HCT116 (cell line): ENCODE measurements around the gene LHX1. TPM values are rescaled to one million over a fixed set of nuclear protein-coding genes. Genes with fewer than 3 reads are reported as not detected.

Experiments
- ATAC-seq: fragments of 200-7000 bp; cut with Tn5 transposase; 2 replicates; pipeline ENCODE4 v1.9.1; 2020; ENCODE audit warnings: mild to moderate bottlenecking, moderate library complexity
- BruUV-seq: library from RNA; stranded (reverse); fragments of 400-500 nt; replicated peaks from 2 replicates; lab custom pipeline; 2021; lab: Mats Ljungman, UMichigan
- CTCF ChIA-PET: fragments of 300-600 bp; sonication (Branson Sonifier 250); formaldehyde crosslinking; loops from one replicate; lab custom pipeline; 2021; ENCODE audit warnings: antibody characterized with exemption; lab: Charles Lee
- POLR2A ChIA-PET: fragments of 300-600, 350-600 bp; sonication (Branson Sonifier 250); formaldehyde crosslinking; loops from one replicate; lab custom pipeline; 2021; ENCODE audit warnings: antibody characterized with exemption; lab: Charles Lee
- RAD21 ChIA-PET, 2 experiments: fragments of 300-600 bp; sonication (Branson Sonifier 250); formaldehyde crosslinking; loops; one replicate each; lab custom pipeline; 2023; ENCODE audit warnings: low total read pairs in 2 of 2; ENCODE audit not compliant: uncharacterized antibody in 2 of 2, unreplicated experiment in 2 of 2, low non-redundant PET in 1 of 2; lab: Charles Lee
- DNase-seq: peaks from one replicate; pipeline ENCODE4 v3.0.0-alpha.2; 2010; ENCODE audit warnings: low read depth, low spot score
- H2AFZ ChIP-seq: fragments of 200-600 bp; shearing (Covaris generic), sonication (generic); 2 replicates; pipeline ENCODE4 v1.6.1; 2017; ENCODE audit warnings: low read depth, mixed run types, mixed read lengths, antibody characterized with exemption, low read length; ENCODE audit not compliant: poor library complexity, severe bottlenecking
- H3K27ac ChIP-seq: 2 replicates; pipeline ENCODE4 v1.5.1; 2012; ENCODE audit warnings: low read depth, low read length
- H3K27me3 ChIP-seq: fragments of 200-600 bp; sonication (generic); 2 replicates; pipeline ENCODE4 v1.6.1; 2016; ENCODE audit warnings: mixed run types, low read length, mixed read lengths; ENCODE audit not compliant: insufficient read depth
- H3K36me3 ChIP-seq, 2 experiments: fragments of 200-500 bp in 1 of 2; fragments of 200-600 bp in 1 of 2; sonication (Bioruptor generic) in 1 of 2; sonication (generic) in 1 of 2; 2 replicates each; pipeline versions ENCODE4 v1.5.1 to v1.6.1; 2014 to 2016; ENCODE audit warnings: low read length in 2 of 2, inconsistent platforms in 1 of 2, mixed read lengths in 1 of 2, mixed run types in 1 of 2; ENCODE audit not compliant: insufficient read depth in 2 of 2, control insufficient read depth in 1 of 2
- H3K4me1 ChIP-seq, 2 experiments: fragments of 200-600 bp in 1 of 2; sonication (generic) in 1 of 2; 2 replicates each; pipeline versions ENCODE4 v1.5.1 to v1.6.1; 2012 to 2017; ENCODE audit warnings: low read length in 2 of 2, inconsistent platforms in 1 of 2, mild to moderate bottlenecking in 1 of 2, mixed read lengths in 1 of 2, mixed run types in 1 of 2, moderate library complexity in 1 of 2; ENCODE audit not compliant: insufficient read depth in 2 of 2, control insufficient read depth in 1 of 2
- H3K4me2 ChIP-seq: fragments of 200-600 bp; sonication (generic); 2 replicates; pipeline ENCODE4 v1.6.1; 2017; ENCODE audit warnings: mixed run types, low read length, mixed read lengths
- H3K4me3 ChIP-seq, 2 experiments: fragments of 200-600 bp in 1 of 2; sonication (generic) in 1 of 2; replicated peaks in 1 of 2; 2 replicates each; pipeline ENCODE4 v1.5.1; 2011 to 2016; ENCODE audit warnings: low read length in 2 of 2, control low read depth in 1 of 2, low read depth in 1 of 2, mild to moderate bottlenecking in 1 of 2, mixed read lengths in 1 of 2, mixed run types in 1 of 2
- H3K79me2 ChIP-seq: fragments of 200-600 bp; sonication (generic); 2 replicates; pipeline ENCODE4 v1.6.1; 2017; ENCODE audit warnings: mild to moderate bottlenecking, mixed run types, low read length, moderate library complexity, mixed read lengths; ENCODE audit not compliant: insufficient read depth
- H3K9ac ChIP-seq: fragments of 200-600 bp; sonication (generic); 2 replicates; pipeline ENCODE4 v1.6.1; 2016; ENCODE audit warnings: low read length, mixed read lengths
- H3K9me2 ChIP-seq: fragments of 200-600 bp; sonication (generic), shearing (Covaris generic); 2 replicates; pipeline ENCODE4 v1.6.1; 2017; ENCODE audit warnings: mixed run types, mild to moderate bottlenecking, moderate library complexity; ENCODE audit not compliant: insufficient read depth
- H3K9me3 ChIP-seq, 2 experiments: fragments of 200-500 bp in 1 of 2; fragments of 200-600 bp in 1 of 2; sonication (Bioruptor generic) in 1 of 2; sonication (generic) in 1 of 2; 2 replicates each; pipeline ENCODE4 v1.6.1; 2014 to 2017; ENCODE audit warnings: low read length in 2 of 2, mixed read lengths in 2 of 2, inconsistent platforms in 1 of 2, low read depth in 1 of 2, mild to moderate bottlenecking in 1 of 2, mixed run types in 1 of 2, moderate library complexity in 1 of 2; ENCODE audit not compliant: control insufficient read depth in 1 of 2, insufficient read depth in 1 of 2
- H4K20me1 ChIP-seq: fragments of 200-600 bp; sonication (generic), shearing (Covaris generic); 2 replicates; pipeline ENCODE4 v1.6.1; 2017; ENCODE audit warnings: mixed run types, mild to moderate bottlenecking, moderate library complexity; ENCODE audit not compliant: insufficient read depth
- CBX3 ChIP-seq: IDR thresholded peaks from 2 replicates; pipeline ENCODE4 v1.6.1; 2012; ENCODE audit warnings: low read depth
- CEBPB ChIP-seq: IDR thresholded peaks from 2 replicates; pipeline ENCODE4 v1.6.1; 2012; ENCODE audit warnings: low read depth
- CTCF ChIP-seq, 3 experiments: fragments of 200-600 bp in 1 of 3; sonication (generic) in 1 of 3; IDR thresholded peaks in 2 of 3; conservative IDR thresholded peaks in 1 of 3; 2 replicates each; pipeline ENCODE4 v1.5.1; 2012 to 2017; ENCODE audit warnings: low read depth in 2 of 3, low read length in 2 of 3, antibody characterized with exemption in 1 of 3, borderline replicate concordance in 1 of 3, control low read depth in 1 of 3, mild to moderate bottlenecking in 1 of 3, mixed read lengths in 1 of 3, mixed run types in 1 of 3, moderate library complexity in 1 of 3; ENCODE audit not compliant: insufficient read depth in 1 of 3
- EGR1 ChIP-seq: IDR thresholded peaks from 2 replicates; pipeline ENCODE4 v1.6.1; 2012; ENCODE audit warnings: low read depth
- ELF1 ChIP-seq: IDR thresholded peaks from 2 replicates; pipeline ENCODE4 v1.6.1; 2012; ENCODE audit warnings: low read depth, borderline replicate concordance
- EZH2 ChIP-seq: fragments of 200-600 bp; sonication (generic); IDR thresholded peaks from 2 replicates; pipeline ENCODE4 v1.6.1; 2017; ENCODE audit warnings: antibody characterized with exemption, mixed run types
- EZH2phosphoT487 ChIP-seq: fragments of 200-600 bp; IDR thresholded peaks from 2 replicates; pipeline ENCODE4 v1.6.1; 2018; ENCODE audit warnings: antibody characterized with exemption, borderline replicate concordance
- JUND ChIP-seq: IDR thresholded peaks from 2 replicates; pipeline ENCODE4 v1.6.1; 2012
- MAX ChIP-seq: IDR thresholded peaks from 2 replicates; pipeline ENCODE4 v1.6.1; 2012
- POLR2A ChIP-seq: IDR thresholded peaks from 2 replicates; pipeline ENCODE4 v1.7.0; 2011; ENCODE audit warnings: borderline replicate concordance; ENCODE audit not compliant: insufficient read depth, insufficient read length; ENCODE audit errors: extremely low read depth
- POLR2AphosphoS5 ChIP-seq: IDR thresholded peaks from 2 replicates; pipeline ENCODE4 v1.6.1; 2011; ENCODE audit warnings: mild to moderate bottlenecking, low read depth, low read length, moderate library complexity
- RAD21 ChIP-seq: IDR thresholded peaks from 2 replicates; pipeline ENCODE4 v1.6.1; 2012; ENCODE audit warnings: low read depth, mild to moderate bottlenecking
- REST ChIP-seq: IDR thresholded peaks from 2 replicates; pipeline ENCODE4 v1.6.1; 2012; ENCODE audit warnings: low read depth
- SP1 ChIP-seq: IDR thresholded peaks from 2 replicates; pipeline ENCODE4 v1.6.1; 2012; ENCODE audit warnings: low read depth
- SRF ChIP-seq: IDR thresholded peaks from 2 replicates; pipeline ENCODE4 v1.6.1; 2012; ENCODE audit warnings: low read depth
- YY1 ChIP-seq: IDR thresholded peaks from 2 replicates; pipeline ENCODE4 v1.6.1; 2011; ENCODE audit warnings: low read length, low read depth, moderate library complexity, mild to moderate bottlenecking; ENCODE audit not compliant: insufficient replicate concordance; ENCODE audit errors: extremely low read depth
- ZBTB33 ChIP-seq: IDR thresholded peaks from 2 replicates; pipeline ENCODE4 v1.6.1; 2011; ENCODE audit warnings: mild to moderate bottlenecking, low read length, moderate library complexity; ENCODE audit not compliant: insufficient replicate concordance; ENCODE audit errors: extremely low read depth
- ZFX ChIP-seq: fragments of 450-650 bp; IDR thresholded peaks from 2 replicates; pipeline ENCODE4 v1.6.1; 2017
- ZNF274 ChIP-seq: fragments of 200-500 bp; sonication (Bioruptor generic); IDR thresholded peaks from 2 replicates; pipeline ENCODE4 v1.6.1; 2014; ENCODE audit warnings: mild to moderate bottlenecking, low read depth, low read length, inconsistent platforms
- intact Hi-C: fragments of 100-400 bp; cut with micrococcal nuclease; formaldehyde crosslinking; loops from 2 replicates; pipeline ENCODE4 v1.10.0; 2022
- total RNA-seq: library from RNA; stranded (reverse); gene quantifications from one replicate; pipeline ENCODE4 v1.2.1, GENCODE V29; 2021; ENCODE audit not compliant: unreplicated experiment

LHX1 gene
- total RNA-seq, 1 experiment from 2014 or later, result 0.44 TPM

- Histone ChIP-seq H3K27ac (no peak overlapping the region), H3K4me3 (no peak overlapping the region), H3K9ac (no peak overlapping the region), H3K4me1 (peaks cover 2 to 12% of the 10 kb centered on the region in 2 experiments; a peak in 2 of 4 replicates), H3K9me2 (no peaks in the 10 kb centered on the region), H4K20me1 (no peaks in the 10 kb centered on the region), H3K36me3 (no peaks in the 10 kb centered on the region), H3K27me3 (no peaks in the 10 kb centered on the region), H3K79me2 (no peaks in the 10 kb centered on the region), H3K9me3 (no peaks in the 10 kb centered on the region), H2AFZ (no peak overlapping the region), H3K4me2 (no peak overlapping the region)
- ATAC-seq (no peak), DNase-seq (no peak)
- no TSS peak for BruUV-seq
- POLR2A ChIA-PET, result no interaction called here
- CTCF ChIA-PET, result no interaction called here
- intact Hi-C loops, result no loop called here
- RAD21 ChIA-PET, result interaction anchor here in 1 of 2 experiments (0.6 kb wide), 1 partner anchor 147 kb away, joined by 3 read pairs; no protein-coding TSS in a partner anchor
- TF ChIP-seq MAX (no peak), CEBPB (no peak), CBX3 (no peak), POLR2AphosphoS5 (no peak), ELF1 (no peak), RAD21 (no peak), EZH2 (no peak), YY1 (no peak), EGR1 (no peak), ZFX (no peak), ZBTB33 (no peak), POLR2A (no peak), JUND (no peak), CTCF (IDR thresholded peaks at IDR 0.05 in 2 of 3, conservative IDR thresholded peaks at IDR 0.05 in 1 of 3; ENCODE audit: borderline replicate concordance in 1 of 3, insufficient read depth in 1 of 3, low read depth in 2 of 3, low read length in 2 of 3) (no peak), ZNF274 (no peak), SRF (no peak), SP1 (no peak), REST (no peak), EZH2phosphoT487 (no peak)
Measured at GRCh38 chr17:36899250-36900159, 37.8 kb upstream of the LHX1 start.
